Large intestine (tissue), 3 donors: ENCODE measurements around the gene ZNF697. TPM values are rescaled to one million over a fixed set of nuclear protein-coding genes. Genes with fewer than 3 reads are reported as not detected.

ENCODE experiments used
- DNase-seq, 2 donors: peaks; one replicate each; pipeline versions ENCODE4 v3.0.0 to v3.0.0-alpha.2; 2013
- H3K27ac ChIP-seq: one replicate; pipeline ENCODE4 v1.5.1; 2013; ENCODE audit warnings: low read length
- H3K27me3 ChIP-seq: 2 replicates; pipeline ENCODE4 v1.6.1; 2013; ENCODE audit warnings: low read length; ENCODE audit not compliant: control insufficient read depth, insufficient read depth
- H3K36me3 ChIP-seq: 2 replicates; pipeline ENCODE4 v1.6.1; 2013; ENCODE audit warnings: low read length; ENCODE audit not compliant: control insufficient read depth, insufficient read depth
- H3K4me1 ChIP-seq: one replicate; pipeline ENCODE4 v1.6.1; 2013; ENCODE audit warnings: low read length; ENCODE audit not compliant: control insufficient read depth, insufficient read depth
- H3K4me3 ChIP-seq: one replicate; pipeline ENCODE4 v1.5.1; 2013; ENCODE audit warnings: low read length
- H3K9me3 ChIP-seq: one replicate; pipeline ENCODE4 v1.6.1; 2013; ENCODE audit warnings: mild to moderate bottlenecking, low read depth, low read length, moderate library complexity; ENCODE audit not compliant: control insufficient read depth
- WGBS: methylation state at CpG from one replicate; pipeline ENCODE4 v1.1.5; 2013; ENCODE audit warnings: low lambda C conversion rate; ENCODE audit not compliant: insufficient coverage; 5-methylcytosine and 5-hydroxymethylcytosine counted together
- polyA plus RNA-seq: library from polyadenylated mRNA; unstranded; fragments of 120-200 nt; gene quantifications from one replicate; pipeline ENCODE4 v1.2.1, GENCODE V29; 2013

ZNF697 gene
- polyA plus RNA-seq, 1 donor: 9.0 TPM

GRCh38 chr1:119632841-119633240 is 15.2 kb downstream of the ZNF697 start:
- Histone ChIP-seq H3K4me3 (no peak overlapping the region), H3K9me3 (no peaks in the 10 kb centered on the region), H3K4me1 (peaks cover 37% of the 10 kb centered on the region), H3K36me3 (no peaks in the 10 kb centered on the region), H3K27me3 (no peaks in the 10 kb centered on the region), H3K27ac (no peak overlapping the region)
- DNase-seq: no peak
- 100% methylated on average over 2 of the region's 4 CpGs for WGBS

DNA sequence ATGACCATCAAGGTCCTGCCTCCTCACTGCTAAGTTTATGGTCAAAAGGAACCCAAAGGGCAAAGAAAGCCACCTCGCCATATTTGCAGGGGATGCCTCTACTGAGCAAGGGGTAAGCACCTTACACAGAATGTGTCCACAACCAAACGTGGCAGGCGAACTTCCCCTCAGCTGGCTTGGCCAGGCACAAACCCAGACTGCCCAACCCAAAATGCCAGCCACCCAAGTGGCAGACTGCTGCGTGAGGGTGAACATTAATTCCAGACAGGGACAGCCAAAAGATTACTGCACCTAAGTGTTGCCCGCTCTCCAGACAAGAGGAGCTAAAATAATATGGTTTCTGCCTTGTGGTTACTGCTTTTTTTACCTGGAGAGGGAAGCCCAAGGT is 16.0 kb downstream of the ZNF697 start:
- no CpG with 5 or more reads among the region's 5 CpGs for WGBS
- H3K27ac ChIP-seq: peak overlapping the region; percentile 81
- H3K36me3 ChIP-seq: peaks cover 3% of the 10 kb centered on the region
- no peaks in the 10 kb centered on the region for H3K27me3 ChIP-seq
- no peak overlapping the region for H3K4me3 ChIP-seq
- H3K9me3 ChIP-seq: no peaks in the 10 kb centered on the region
- DNase-seq: no peak
- peaks cover 35% of the 10 kb centered on the region for H3K4me1 ChIP-seq

DNA sequence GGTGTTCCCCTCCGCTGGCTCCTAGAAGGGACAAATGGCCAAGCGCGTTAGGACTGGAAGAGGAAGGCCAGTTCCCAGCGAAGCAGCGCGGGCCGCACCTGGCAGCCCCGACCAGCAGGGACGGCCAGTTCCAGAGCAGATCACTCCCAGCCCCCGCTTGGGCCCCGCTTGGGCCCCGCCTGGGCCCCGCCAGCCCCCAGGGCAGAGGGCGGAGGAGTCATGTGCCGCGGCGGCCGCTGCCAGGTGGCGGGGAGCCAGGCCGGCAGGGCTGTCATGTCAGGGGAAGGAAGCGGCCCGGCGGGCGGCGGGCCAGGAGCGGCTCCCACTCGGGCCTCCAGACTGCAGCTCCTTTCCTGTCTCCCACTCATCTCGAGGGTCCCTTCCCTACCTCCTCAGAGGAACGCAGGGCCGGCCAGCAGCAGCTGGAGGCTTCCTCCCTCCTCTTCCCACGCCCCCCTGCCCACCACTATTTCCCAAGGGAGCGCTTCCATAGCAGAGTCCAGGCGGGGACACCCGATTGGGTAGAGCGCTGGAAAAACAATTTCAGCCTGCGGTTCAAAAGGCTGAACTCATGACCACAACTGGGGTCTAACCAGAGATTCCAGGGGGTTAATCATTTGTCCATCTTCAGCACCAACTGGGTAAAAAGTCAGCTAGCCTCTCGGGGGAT is 16.5 kb downstream of the ZNF697 start:
- Histone ChIP-seq H3K4me3 (peak overlapping the region; percentile 19), H3K27ac (peak overlapping the region; percentile 81)

DNA sequence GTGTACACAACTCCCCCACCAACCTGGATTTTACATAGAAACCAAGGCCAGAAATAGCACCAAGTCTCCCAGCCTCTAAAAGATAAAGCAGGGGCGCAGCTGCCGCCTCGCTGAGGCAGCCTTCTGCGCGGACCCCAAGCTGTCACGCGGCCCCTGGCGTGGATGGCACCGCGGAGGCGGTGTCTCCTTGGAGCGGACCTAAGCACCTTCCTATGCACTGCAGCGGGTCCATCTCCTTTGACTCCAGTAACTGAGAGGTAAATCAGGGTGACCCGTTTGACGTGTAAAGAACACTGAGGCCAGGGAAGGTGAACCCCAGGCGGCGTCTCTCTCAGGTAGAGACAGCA is 17.0 kb downstream of the ZNF697 start:
- peaks cover 9% of the 10 kb centered on the region for H3K36me3 ChIP-seq
- no peaks in the 10 kb centered on the region for H3K27me3 ChIP-seq
- H3K4me1 ChIP-seq: peaks cover 28% of the 10 kb centered on the region
- H3K27ac ChIP-seq: peak overlapping the region; percentile 81
- DNase-seq: no peak
- peak overlapping the region; percentile 19 for H3K4me3 ChIP-seq
- no peaks in the 10 kb centered on the region for H3K9me3 ChIP-seq
- no CpG with 5 or more reads among the region's 17 CpGs for WGBS

More for the DNA sequence above, 16.5 kb downstream of the ZNF697 start:
- peak; percentile 84 to 94 for DNase-seq
- Histone ChIP-seq H3K36me3 (peaks cover 6% of the 10 kb centered on the region), H3K27me3 (no peaks in the 10 kb centered on the region), H3K9me3 (no peaks in the 10 kb centered on the region), H3K4me1 (peaks cover 30% of the 10 kb centered on the region)
- WGBS: no CpG with 5 or more reads among the region's 37 CpGs

DNA sequence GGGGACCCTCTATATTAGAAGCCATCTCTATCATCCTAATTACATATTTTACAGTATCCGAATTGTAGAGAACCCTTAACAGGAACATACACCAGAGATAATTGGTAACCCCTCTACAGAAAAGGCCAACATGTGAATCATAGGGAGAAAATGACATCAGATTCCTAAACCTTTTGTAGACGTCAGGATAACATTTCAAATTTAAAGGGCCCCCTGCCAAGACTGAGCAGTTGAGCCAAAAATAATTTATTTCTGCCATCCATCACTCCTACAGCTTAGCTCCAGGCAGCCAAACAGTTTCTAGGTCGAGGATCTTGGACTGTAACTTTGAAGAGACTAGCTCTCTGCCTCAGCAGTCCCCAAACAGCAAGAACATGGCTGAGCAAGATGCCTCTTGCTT is 21.2 kb downstream of the ZNF697 start:
- peaks cover 44% of the 10 kb centered on the region for H3K36me3 ChIP-seq
- no peak for DNase-seq
- no peak overlapping the region for H3K4me3 ChIP-seq
- WGBS: no CpG with 5 or more reads among the region's 3 CpGs
- H3K4me1 ChIP-seq: peaks cover 24% of the 10 kb centered on the region
- no peaks in the 10 kb centered on the region for H3K27me3 ChIP-seq
- H3K27ac ChIP-seq: no peak overlapping the region
- peaks cover 7% of the 10 kb centered on the region for H3K9me3 ChIP-seq

GRCh38 chr1:119626011-119626545 is 22.0 kb downstream of the ZNF697 start:
- peaks cover 44% of the 10 kb centered on the region for H3K36me3 ChIP-seq
- DNase-seq: no peak
- H3K27ac ChIP-seq: no peak overlapping the region
- H3K27me3 ChIP-seq: no peaks in the 10 kb centered on the region
- peaks cover 7% of the 10 kb centered on the region for H3K9me3 ChIP-seq
- WGBS: no CpG with 5 or more reads among the region's 3 CpGs
- H3K4me3 ChIP-seq: no peak overlapping the region
- H3K4me1 ChIP-seq: peaks cover 19% of the 10 kb centered on the region

DNA sequence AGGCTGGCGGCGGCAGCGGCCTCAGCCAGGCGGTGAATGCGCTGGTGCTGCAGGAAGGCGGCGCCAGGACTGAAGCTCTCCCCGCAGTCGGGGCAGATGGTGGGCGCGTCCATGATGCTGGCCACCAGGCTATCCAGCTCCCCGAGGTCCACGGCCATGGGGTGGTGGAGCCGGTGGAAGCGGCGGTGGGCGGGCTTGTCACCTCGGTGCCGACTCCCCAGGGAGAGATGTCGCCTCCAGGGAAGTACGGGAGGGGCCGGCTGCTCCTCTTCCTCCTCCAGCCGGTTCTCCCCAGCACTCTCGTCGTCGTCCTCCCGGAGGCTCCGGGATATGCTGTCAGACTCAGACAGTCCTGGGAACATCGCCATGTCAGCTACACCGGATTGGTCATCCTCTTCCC is 24.4 kb downstream of the ZNF697 start:
- no peak overlapping the region for H3K4me3 ChIP-seq
- H3K4me1 ChIP-seq: peaks cover 9% of the 10 kb centered on the region
- no peak for DNase-seq
- no peak overlapping the region for H3K27ac ChIP-seq
- peaks cover 45% of the 10 kb centered on the region for H3K36me3 ChIP-seq
- WGBS: 100% methylated on average over 1 of the region's 30 CpGs
- no peaks in the 10 kb centered on the region for H3K27me3 ChIP-seq
- H3K9me3 ChIP-seq: peaks cover 7% of the 10 kb centered on the region

GRCh38 chr1:119623193-119623515 is 24.9 kb downstream of the ZNF697 start:
- Histone ChIP-seq H3K4me1 (peaks cover 10% of the 10 kb centered on the region), H3K9me3 (peaks cover 7% of the 10 kb centered on the region), H3K27ac (no peak overlapping the region), H3K4me3 (no peak overlapping the region), H3K36me3 (peaks cover 45% of the 10 kb centered on the region), H3K27me3 (no peaks in the 10 kb centered on the region)
- no CpG with 5 or more reads among the region's 45 CpGs for WGBS
- no peak for DNase-seq

GRCh38 chr1:119622311-119623192 is 25.5 kb downstream of the ZNF697 start:
- Histone ChIP-seq H3K36me3 (peaks cover 45% of the 10 kb centered on the region), H3K9me3 (peaks cover 7% of the 10 kb centered on the region), H3K4me1 (peaks cover 10% of the 10 kb centered on the region), H3K27ac (no peak overlapping the region), H3K27me3 (no peaks in the 10 kb centered on the region), H3K4me3 (no peak overlapping the region)
- 50% methylated on average over 2 of the region's 67 CpGs for WGBS
- DNase-seq: no peak

- WGBS: no CpG with 5 or more reads among the region's 4 CpGs
Measured at GRCh38 chr1:119621705-119622104, 26.4 kb downstream of the ZNF697 start.

More at GRCh38 chr1:119621705-119622104, 26.4 kb downstream of the ZNF697 start:
- Histone ChIP-seq H3K27ac (no peak overlapping the region), H3K9me3 (peaks cover 7% of the 10 kb centered on the region), H3K27me3 (no peaks in the 10 kb centered on the region), H3K36me3 (peaks cover 39% of the 10 kb centered on the region), H3K4me1 (peaks cover 10% of the 10 kb centered on the region), H3K4me3 (no peak overlapping the region)
- peak; percentile 18 to 58 for DNase-seq
